ENCODE results near the gene DENND5A. TPM values are rescaled to one million over a fixed set of nuclear protein-coding genes. Genes with fewer than 3 reads are reported as not detected.

The DENND5A gene
- total RNA-seq, 1 experiment from 2014 or later = 136 TPM

GRCh38 chr11:9137293-9138132 lies 127.6 kb downstream of the DENND5A start:
- intact Hi-C loops (cut with micrococcal nuclease; ENCODE audit: unreplicated experiment) (loop anchor here (1.0 to 5.0 kb wide), 2 partner anchors 122 to 225 kb away; partner anchors contain the start of gene AKIP1), in situ Hi-C loops (cut with HindIII; ENCODE audit: low pct_unique_long_range_greater_than_20kb, low sequenced_read_pairs) (no loop called here)
- no TSS peak for BruUV-seq (replicated peaks)
- ChIA-PET POLR2A (interaction anchor here (0.6 to 1.4 kb wide), 6 partner anchors 90 to 1757 kb away, joined by 3 to 5 read pairs (median 3); partner anchors contain the start of gene ZNF143), CTCF (interaction anchor here (0.6 to 2.3 kb wide), 18 partner anchors 11 to 348 kb away, joined by 3 to 48 read pairs (median 3); partner anchors contain the start of gene TMEM9B)
- no peak for TF ChIP-seq TCF7L2 (IDR thresholded peaks at IDR 0.05; ENCODE audit: low read depth, low read length)
- TF ChIP-seq SIN3A (IDR thresholded peaks at IDR 0.05; ENCODE audit: borderline replicate concordance, insufficient read depth, low read depth, low read length) = no peak
- TF ChIP-seq, protein P1, sequence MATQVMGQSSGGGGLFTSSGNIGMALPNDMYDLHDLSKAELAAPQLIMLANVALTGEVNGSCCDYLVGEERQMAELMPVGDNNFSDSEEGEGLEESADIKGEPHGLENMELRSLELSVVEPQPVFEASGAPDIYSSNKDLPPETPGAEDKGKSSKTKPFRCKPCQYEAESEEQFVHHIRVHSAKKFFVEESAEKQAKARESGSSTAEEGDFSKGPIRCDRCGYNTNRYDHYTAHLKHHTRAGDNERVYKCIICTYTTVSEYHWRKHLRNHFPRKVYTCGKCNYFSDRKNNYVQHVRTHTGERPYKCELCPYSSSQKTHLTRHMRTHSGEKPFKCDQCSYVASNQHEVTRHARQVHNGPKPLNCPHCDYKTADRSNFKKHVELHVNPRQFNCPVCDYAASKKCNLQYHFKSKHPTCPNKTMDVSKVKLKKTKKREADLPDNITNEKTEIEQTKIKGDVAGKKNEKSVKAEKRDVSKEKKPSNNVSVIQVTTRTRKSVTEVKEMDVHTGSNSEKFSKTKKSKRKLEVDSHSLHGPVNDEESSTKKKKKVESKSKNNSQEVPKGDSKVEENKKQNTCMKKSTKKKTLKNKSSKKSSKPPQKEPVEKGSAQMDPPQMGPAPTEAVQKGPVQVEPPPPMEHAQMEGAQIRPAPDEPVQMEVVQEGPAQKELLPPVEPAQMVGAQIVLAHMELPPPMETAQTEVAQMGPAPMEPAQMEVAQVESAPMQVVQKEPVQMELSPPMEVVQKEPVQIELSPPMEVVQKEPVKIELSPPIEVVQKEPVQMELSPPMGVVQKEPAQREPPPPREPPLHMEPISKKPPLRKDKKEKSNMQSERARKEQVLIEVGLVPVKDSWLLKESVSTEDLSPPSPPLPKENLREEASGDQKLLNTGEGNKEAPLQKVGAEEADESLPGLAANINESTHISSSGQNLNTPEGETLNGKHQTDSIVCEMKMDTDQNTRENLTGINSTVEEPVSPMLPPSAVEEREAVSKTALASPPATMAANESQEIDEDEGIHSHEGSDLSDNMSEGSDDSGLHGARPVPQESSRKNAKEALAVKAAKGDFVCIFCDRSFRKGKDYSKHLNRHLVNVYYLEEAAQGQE (IDR thresholded peaks at IDR 0.05; ENCODE audit: insufficient read depth in 1 of 2, low read depth in 2 of 2, low read length in 1 of 2) = 0 out of 4 replicates have a peak, but pooled peaks of 1 of the 2 experiments have one; percentile 19
- peak; percentile 9; the same call in 1 of the 2 replicates for TF ChIP-seq POLR2AphosphoS5 (IDR thresholded peaks at IDR 0.05; ENCODE audit: low read depth, low read length)
- TF ChIP-seq, protein P2, sequence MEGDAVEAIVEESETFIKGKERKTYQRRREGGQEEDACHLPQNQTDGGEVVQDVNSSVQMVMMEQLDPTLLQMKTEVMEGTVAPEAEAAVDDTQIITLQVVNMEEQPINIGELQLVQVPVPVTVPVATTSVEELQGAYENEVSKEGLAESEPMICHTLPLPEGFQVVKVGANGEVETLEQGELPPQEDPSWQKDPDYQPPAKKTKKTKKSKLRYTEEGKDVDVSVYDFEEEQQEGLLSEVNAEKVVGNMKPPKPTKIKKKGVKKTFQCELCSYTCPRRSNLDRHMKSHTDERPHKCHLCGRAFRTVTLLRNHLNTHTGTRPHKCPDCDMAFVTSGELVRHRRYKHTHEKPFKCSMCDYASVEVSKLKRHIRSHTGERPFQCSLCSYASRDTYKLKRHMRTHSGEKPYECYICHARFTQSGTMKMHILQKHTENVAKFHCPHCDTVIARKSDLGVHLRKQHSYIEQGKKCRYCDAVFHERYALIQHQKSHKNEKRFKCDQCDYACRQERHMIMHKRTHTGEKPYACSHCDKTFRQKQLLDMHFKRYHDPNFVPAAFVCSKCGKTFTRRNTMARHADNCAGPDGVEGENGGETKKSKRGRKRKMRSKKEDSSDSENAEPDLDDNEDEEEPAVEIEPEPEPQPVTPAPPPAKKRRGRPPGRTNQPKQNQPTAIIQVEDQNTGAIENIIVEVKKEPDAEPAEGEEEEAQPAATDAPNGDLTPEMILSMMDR (IDR thresholded peaks at IDR 0.05) = peak; percentile 100
- DNase-seq (ENCODE audit: low read depth, low spot score) (peak; percentile 61), ATAC-seq (peak; percentile 84)
- Histone ChIP-seq H3K27ac (ENCODE audit: low read length) (peak overlapping the region; percentile 37), H3K36me3 (ENCODE audit: control insufficient read depth, insufficient read depth, low read length) (peaks cover 25% of the 10 kb centered on the region), H3K27me3 (ENCODE audit: control insufficient read depth, insufficient read depth, low read length) (no peaks in the 10 kb centered on the region), H3K4me1 (ENCODE audit: control insufficient read depth, insufficient read depth, low read length) (peaks cover 39% of the 10 kb centered on the region), H3K4me3 (ENCODE audit: low read depth in 2 of 2, low read length in 2 of 2) (no peak overlapping the region), H3K9me3 (ENCODE audit: control insufficient read depth, insufficient read depth, low read depth, low read length) (no peaks in the 10 kb centered on the region)

DNA sequence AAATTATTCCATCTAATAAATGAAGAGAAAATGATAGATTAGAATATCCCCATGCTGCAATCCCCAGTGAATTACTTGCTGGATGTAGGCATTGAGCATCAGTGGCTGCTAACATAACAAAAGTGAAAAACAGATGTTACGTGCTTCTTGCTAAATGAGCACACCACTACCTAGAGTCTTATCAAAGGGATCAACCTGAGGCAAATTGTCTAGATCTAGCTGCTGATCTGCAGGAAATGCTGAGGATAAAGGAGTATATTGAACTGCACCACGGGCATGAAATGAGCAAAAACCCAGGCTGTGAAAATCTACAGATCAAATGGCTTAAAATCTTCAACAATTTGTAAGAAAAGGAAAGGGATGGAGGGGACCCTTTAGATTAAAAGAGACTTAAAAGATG lies 128.4 kb downstream of the DENND5A start:
- H3K4me1 ChIP-seq (ENCODE audit: control insufficient read depth, insufficient read depth, low read length) = peaks cover 39% of the 10 kb centered on the region
- ChIA-PET POLR2A (interaction anchor here (0.6 kb wide), 1 partner anchor 133 kb away, joined by 5 read pairs; no protein-coding TSS in a partner anchor), CTCF (interaction anchor here (1.5 to 2.3 kb wide), 2 partner anchors 118 to 121 kb away, joined by 4 to 48 read pairs; no protein-coding TSS in a partner anchor)
- BruUV-seq (replicated peaks) = no TSS peak
- H3K4me3 ChIP-seq (ENCODE audit: low read depth in 2 of 2, low read length in 2 of 2) = no peak overlapping the region
- no peak overlapping the region for H3K27ac ChIP-seq (ENCODE audit: low read length)
- TF ChIP-seq SIN3A (IDR thresholded peaks at IDR 0.05; ENCODE audit: borderline replicate concordance, insufficient read depth, low read depth, low read length) = no peak
- no peak for TF ChIP-seq TCF7L2 (IDR thresholded peaks at IDR 0.05; ENCODE audit: low read depth, low read length)
- H3K9me3 ChIP-seq (ENCODE audit: control insufficient read depth, insufficient read depth, low read depth, low read length) = no peaks in the 10 kb centered on the region
- peaks cover 20% of the 10 kb centered on the region for H3K36me3 ChIP-seq (ENCODE audit: control insufficient read depth, insufficient read depth, low read length)
- in situ Hi-C loops (cut with HindIII; ENCODE audit: low pct_unique_long_range_greater_than_20kb, low sequenced_read_pairs) = no loop called here
- DNase-seq (ENCODE audit: low read depth, low spot score) (no peak), ATAC-seq (no peak)
- intact Hi-C loops (cut with micrococcal nuclease; ENCODE audit: unreplicated experiment) = loop anchor here (1.0 to 5.0 kb wide), 2 partner anchors 121 to 224 kb away; partner anchors contain the start of gene AKIP1
- H3K27me3 ChIP-seq (ENCODE audit: control insufficient read depth, insufficient read depth, low read length) = no peaks in the 10 kb centered on the region

Data from Panc1 (cell line).